HG03064 (cell line): ENCODE measurements around the gene CDC20B.
"Not testable (repeated sequence)": the region's sequence is repeated elsewhere in the genome, so short reads cannot be mapped to it uniquely, and the experiment has no call there.

Experiments used
- ATAC-seq: cut with Tn5 transposase; IDR thresholded peaks from one replicate; pipeline ENCODE4 v1.9.1; 2021; ENCODE audit warnings: low read depth; ENCODE audit not compliant: unreplicated experiment

CDC20B gene

DNA sequence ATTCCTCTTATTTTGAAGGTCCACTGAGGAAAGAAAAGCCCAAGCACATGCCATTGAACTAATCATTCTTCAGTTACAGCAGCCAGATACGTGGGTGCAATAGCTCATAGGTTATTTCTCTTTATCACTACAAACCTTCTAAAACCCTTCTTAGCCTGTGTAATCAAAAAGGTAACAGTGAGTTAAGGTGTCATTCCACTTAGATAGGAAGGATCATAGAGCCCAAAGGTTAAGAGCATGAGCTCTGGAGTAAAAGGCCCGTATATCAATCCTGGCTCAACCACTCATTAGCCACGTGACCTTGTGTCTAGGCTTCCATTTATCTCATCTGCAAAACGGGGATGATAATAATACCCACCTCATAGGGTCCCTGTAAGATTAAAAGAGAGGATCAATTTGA, 10.3 kb downstream of the CDC20B start:
- no peak for ATAC-seq

DNA sequence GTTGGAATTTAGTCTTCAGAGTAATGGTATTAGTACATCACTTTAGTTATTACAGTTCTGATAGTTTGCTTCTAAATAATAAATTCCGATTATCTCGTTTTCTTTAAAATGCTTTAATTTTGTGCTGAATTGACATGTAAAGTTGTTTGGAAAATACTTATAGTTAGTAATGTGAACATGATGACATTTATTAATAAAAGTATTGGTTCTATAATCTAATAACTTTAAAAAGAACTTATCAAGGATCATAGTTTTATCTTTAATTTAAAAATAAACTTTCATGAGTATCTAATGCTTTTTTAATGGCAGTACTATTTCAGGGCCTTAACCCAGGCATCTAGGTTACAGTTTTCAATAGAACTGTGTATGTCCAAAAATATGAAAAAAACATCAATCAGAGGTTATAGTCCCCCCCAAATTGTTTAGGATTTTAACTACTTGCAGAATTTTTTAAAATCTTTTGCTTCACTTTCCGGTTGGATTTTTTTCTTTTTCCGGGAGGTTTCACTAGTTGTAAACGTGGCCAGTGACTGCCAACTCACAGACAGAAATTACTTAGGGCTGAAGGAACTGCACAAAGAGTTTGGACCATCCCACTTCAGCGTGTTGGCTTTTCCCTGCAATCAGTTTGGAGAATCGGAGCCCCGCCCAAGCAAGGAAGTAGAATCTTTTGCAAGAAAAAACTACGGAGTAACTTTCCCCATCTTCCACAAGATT, 12.3 kb downstream of the CDC20B start:
- ATAC-seq: no peak

DNA sequence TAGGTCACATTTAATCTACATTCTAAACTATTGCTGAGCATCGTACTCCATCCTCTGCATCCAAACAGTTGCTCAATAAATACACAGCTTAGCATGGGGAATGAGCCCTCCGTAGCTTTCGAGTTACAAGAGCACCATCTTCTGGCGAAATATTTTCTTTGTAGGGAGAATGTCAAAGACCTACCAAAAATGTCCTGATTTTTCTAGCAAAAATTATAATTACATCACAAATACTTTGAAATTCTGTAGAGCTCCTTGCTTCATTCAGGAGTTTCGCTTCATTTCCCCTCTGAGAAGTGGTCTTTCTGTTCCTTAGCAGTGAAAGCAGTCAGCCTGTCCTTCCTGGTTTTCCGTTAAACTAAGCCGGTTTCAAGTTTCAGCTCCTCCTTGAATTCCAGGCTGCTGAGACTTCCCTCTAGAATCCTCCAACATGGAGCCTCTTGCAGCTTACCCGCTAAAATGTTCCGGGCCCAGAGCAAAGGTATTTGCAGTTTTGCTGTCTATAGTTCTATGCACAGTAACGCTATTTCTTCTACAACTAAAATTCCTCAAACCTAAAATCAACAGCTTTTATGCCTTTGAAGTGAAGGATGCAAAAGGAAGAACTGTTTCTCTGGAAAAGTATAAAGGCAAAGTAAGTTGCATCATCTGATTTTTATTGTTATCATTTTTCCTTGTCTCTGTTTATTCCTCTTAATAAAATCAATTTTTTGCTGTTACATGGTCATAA, 13.0 kb downstream of the CDC20B start, which contains the start of gene GPX8:
Gene GPX8, plus strand, starts transcription at position 409 of the 730 bp plus-strand sequence. Its CDS starts 22 bp downstream, at position 431.
- no peak for ATAC-seq

DNA sequence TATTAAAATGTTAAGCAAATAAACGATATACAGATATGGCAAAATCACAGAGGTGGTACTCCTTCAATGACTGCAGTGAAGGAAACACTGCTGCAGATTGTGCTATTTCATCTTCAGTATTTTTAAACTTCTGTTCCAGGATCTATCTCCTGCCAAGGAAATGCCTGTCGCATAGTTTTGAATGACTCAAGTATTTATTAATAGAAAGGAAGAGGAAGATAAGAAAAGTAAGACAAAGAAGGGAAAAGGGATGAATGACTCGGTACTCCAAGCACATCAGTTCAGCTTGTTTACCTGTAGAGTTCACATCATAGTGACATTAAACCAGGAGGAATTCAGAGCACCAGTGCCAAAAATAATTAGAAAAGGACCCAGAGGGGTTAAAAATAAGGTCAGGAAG, 18.1 kb downstream of the CDC20B start:
- no peak for ATAC-seq

DNA sequence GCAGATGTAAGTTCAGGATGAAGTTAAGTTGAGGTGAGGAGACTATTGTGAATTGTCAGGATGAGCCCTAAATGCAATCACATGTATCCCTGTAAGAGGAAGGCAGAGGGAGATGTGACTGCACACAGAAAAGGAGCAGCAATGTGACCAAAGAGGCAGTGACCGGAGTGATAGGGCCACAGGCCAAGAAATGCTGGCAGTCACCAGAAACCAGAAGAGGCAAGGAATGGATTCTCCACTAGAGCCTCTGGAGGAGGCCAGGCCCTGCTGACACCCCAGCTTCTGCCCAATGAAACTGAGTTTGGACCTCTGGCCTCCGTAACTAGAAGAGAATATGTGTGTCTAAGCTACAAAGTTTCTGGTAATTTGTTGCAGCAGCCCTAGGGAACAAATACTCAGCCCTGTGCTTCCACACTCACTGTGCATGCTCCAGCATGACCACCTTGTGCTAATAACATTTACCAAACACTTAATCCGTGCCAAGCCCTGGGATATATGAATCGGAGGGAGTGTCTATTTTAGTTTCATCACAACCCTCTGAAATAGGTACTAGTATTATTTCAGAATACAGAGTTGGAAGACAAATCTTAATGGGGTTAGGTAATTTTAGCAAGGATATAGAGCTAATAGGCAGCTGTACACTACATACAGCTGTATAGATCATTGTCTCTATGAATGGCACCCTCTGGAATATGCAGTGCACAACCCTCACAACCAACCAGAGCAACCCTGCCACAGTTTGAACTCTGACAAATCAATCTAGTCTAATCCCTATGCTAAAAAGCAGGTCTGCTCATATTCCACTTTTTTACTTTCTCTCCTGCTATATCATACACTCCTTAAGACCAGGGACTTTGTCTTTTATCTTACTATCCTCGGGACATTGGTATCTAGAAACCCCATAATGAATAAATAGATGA, 20.8 kb downstream of the CDC20B start:
- no peak for ATAC-seq

DNA sequence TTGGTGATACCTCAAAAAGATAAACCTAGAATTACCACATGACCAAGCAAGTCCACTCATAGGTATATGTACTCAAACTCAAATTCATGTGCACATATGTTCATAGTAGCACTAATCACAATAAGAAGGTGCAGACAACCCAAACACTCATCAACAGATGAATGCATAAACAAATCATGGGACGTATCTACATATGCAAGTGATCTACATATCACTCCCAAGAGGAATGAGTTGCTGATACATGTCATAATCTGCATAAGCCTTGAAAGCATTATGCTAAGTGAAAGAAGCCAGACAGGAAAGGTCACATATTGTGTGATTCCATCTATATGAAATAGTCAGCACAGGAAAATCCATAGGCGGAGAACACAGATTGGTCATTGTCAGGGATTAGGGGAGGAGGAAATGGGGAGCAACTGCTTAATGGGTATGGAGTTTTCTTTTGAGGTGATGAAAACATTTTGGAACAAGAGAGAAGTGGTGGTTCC, 23.6 kb downstream of the CDC20B start:
- no peak for ATAC-seq

DNA sequence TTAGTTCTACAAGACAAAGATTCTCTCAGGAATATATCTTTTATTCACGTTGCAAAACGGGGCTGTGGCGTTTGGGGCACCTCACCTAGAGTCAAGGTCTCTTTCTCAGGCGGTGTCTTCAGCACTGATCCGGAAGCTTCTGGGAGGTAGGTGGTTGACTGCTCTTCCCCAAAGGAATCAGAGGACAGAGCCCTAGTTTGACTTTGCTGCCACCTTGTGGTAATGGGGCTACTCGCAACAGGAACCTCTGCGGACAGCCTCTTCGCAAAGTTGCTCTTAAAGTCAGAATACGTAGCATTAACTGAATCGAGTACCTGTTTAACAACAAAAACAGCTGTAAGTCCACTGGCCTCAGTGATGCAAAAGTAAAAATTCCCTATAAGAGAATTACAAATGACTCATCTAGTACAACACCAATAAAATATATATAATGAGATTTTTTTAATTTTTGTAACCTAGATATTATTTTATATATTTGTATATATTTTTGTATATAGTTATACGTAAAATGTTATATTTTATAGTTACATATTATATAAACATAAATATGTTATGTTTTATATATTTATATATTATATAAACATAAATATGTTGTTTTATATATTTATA, 26.3 kb downstream of the CDC20B start:
- ATAC-seq: no peak

DNA sequence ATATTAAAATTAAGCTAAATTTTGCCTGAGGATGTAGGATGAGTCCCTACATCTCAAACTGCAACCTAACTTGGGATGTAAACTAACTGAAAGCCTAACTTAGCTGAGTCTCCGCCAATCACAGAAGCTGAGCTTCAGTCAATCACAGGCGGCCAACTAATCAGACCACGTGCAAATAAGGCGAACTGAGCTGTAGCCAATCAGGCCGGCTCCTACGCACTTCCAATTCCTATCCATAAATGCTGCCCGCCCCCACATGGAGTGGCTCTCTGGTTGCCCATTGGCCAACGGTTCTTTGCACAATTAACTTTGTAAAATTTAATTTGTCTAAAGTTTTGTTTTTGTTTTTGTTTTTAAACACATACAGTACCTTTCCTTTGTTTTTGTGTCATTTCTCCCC, 26.9 kb downstream of the CDC20B start:
- no peak for ATAC-seq

DNA sequence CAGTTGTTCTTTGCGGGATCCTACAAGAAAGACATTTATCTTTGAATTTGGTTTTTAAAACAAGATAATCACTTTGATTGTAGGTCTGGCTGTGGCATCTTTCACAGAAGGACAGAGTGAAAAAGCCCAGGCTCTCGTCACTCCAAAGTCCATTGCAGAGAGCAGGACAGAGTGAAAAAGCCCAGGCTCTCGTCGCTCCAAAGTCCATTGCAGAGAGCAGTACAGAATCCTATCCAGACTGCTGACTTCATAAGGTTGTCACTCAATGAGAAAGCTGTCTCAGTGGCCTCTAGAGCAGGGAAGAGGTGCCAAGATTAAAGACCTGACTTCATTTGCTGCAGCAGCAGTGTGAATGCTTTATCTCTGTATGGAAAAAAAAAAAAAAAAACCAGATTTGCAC, 29.4 kb downstream of the CDC20B start:
- ATAC-seq: no peak

DNA sequence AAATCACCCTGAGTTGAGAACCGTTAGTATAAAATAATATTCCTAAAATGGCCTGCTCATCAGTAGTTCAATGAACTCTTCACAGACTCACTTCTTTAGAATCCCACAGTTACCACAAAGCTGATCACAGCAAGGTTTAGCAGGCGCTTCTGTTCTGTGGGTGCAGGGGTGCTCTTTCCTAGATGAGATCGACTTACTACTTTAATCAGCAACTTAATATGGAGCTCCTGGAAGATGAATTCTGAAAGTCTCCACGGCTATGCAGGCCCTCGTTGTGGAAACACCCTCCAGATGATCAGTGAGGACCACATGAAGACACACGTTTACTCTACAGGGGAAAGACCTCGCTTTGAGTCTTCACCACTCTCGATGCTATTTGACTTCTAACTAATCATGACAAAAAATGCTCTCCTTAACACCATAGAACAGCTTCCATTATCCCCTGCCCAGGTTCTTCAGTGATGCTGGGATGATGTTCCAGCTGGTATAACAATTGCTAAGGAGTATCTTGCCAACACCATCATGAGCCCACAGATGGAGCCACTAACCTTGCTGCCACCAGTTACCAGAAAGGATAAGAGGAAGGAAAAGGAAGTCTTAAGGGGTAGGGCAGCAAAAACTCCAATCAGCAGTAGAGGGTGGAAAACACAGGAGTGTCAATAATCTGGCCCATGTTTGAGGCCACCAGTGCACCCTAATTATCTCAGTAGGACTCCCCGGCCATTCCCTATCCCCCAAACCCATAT, 30.9 kb downstream of the CDC20B start:
- no peak for ATAC-seq

DNA sequence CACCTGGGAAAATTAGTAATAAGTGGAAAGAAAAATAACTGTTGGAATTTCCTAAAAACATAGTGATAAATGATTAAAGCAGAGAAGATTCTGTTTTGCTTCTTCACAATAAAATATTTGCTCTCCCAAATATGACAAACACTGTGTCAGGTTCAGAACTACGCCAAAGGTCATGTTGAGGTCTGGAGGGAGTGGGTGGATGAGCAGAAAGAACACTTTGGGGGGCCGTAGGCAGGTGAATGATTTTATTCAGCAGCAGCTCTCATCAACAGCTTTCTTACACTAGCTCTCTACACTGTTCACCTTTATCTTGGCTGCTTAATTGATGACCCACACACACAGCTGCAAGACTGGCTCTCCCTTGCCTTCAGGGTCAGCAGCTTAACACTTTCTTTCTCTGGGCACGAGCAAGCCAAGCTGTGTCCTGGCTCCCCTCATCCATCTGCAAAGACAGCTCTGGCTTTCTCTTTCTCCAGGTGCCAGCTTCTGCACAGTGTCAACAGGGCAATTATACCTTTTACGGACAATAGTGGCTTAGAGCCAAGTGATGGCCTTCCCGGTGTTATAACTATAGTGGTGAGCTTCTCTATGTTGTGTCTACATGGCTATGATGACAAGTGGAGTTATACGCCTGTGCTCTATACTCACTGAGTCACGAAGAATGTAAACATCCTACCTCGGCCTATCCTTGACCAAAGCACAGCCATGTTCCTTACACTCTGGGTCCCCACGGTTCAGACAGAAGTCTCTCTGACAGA, 31.9 kb downstream of the CDC20B start:
- no peak for ATAC-seq

DNA sequence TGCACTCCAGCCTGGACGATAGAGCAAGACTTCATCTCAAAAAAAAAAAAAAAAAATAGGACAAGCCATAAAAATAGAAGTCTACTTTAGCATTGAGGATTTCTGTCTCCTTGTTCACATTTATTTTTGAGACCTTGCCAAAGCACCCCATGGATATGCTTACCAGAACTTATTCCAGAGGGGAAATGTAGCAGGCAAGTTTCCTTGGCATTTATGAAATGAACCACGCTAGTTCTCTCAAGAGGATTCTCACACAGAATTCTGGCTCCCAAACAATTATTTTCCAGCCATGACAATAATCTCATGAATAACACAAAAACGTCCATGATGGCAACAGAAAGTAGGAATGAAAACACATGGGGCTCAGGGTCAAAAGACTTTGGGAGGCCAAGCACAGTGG, 36.5 kb downstream of the CDC20B start:
- ATAC-seq: no peak

DNA sequence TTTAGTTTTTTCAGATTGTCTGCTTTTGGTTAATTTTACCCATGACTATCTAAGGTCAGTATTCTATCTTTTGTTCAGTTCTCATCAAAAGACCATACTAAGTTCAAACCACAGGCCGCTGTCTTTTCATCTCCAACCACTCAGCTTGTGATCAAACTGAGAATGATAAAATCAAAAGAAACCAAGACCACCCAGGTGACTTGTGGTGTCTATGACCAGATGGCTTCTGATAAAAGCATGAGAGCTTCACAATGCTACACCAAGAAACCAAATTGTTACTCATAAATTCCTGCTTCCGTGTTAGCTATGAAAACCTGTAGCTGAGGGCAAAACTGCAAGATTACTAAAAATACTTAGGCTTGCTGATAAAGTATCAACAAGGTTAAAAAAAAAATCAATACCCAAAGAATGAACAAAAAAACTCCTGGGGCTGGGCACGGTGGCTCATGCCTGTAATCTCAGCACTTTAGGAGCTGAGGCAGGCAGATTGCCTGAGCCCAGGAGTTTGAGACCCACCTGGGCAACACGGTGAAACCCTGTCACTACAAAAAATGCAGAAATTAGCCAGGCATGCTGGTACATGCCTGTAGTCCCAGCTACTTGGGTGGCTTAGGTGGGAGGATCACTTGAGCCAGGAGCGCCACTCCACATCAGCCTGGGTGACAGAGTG, 38.8 kb downstream of the CDC20B start:
- ATAC-seq: no peak

DNA sequence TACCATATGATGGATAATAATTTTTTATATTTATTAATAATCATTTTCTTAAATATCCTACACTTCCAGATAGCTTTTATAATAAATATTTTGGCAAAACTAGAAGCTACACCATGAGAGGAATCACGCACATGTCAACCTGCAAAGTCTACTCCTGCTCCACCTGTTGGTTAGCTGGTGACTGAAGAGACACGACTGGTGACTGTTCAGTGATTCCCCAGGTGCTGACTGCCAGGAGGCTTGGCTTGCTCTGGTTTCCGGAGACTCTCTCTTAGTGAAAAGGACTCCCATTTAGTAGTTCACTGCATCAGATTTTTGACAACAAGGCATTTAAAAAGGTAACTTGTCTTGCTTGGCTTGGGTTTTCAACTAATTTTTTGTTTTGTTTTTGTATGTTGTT, 49.6 kb downstream of the CDC20B start:
- ATAC-seq: no peak

DNA sequence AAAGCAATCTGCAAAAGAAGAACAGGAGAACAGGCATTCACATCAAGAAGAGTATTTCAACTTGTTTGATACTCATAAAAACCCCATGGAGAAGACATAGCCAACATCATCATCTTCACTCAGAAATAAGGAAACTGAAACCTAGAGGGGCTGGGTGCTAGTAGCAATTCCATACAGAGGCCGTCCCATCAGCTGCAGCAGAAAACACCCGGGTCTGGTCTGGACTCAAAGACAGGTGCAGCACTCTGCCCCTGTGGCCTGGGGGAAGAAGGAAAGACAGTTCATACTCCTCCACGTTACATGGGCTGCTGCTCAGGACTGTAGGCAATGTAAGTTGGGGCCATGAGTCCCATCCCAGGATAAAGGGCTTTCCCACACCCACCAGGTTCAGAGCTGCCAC, 58.9 kb downstream of the CDC20B start:
- no peak for ATAC-seq

DNA sequence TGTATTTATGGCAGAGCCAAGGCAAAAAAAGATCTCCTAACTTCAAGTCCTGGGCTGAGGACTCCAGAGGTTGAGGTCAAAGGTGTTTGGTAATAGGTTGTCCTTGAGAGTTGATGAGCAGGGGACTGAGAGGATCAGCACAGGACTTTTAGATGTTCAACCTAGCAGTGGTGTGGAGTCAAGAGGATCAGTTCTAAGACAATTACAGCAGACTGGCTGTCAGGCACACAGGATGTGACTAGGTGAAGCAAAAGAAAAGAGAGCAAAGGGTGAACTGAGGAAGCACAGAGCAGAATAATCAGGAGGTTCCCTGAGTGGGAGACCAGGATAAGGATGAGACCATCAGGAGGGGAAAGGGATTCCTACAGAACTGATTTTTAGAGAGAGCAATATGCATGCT, 59.6 kb downstream of the CDC20B start:
- no peak for ATAC-seq

DNA sequence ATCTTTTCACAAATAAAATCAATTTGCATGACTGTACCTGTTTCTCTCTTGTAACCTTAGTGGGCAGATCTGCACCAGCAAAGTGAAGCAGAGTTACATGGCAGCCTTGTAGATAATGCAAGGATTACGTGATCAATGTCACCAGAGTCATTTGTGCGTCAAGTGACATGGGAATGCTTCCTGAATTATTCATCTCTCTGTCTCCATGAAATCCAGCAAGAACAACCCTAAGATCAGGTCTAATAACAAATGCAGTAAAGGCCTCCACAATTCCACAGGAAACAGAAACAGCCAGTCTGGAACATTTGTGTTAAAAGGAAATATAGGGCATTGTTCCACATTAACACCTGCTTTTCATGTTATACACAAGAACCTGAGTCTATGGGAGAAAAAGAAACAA, 62.8 kb downstream of the CDC20B start:
- ATAC-seq: no peak

DNA sequence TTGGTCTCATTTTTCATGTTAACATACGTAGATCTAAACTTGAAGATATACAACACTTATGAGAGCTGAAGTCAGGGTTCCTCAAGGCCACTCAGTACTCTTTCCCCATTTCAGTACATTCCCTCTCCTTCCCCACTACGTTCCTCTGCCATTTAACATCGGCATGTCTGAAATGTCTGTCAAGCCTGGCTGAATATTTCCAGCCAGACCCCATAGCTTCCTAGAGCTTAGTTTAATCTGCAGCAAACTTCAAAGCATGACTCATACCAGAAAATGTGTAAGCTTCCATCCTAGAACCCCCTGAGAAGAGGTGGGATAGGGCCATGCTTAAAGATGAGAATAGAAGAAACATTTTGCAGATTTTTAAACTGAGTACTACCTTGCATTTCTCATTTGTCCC, 64.3 kb downstream of the CDC20B start:
- no peak for ATAC-seq

DNA sequence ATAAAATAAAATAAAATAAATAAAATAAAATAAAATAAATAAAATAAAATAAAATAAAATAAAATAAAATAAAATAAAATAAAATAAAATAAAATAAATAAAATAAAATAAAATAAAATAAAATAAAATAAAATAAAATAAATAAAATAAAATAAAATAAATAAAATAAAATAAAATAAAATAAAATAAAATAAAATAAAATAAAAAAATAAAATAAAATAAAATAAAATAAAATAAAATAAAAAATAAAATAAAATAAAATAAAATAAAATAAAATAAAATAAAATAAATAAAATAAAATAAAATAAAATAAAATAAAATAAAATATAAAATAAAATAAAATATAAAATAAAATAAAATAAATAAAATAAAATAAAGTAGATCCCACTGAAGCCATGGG, 67.0 kb downstream of the CDC20B start:
- not testable (repeated sequence) for ATAC-seq
